ENCODE measurements around the gene FERMT2.

Gene FERMT2

GRCh38 chr14:52888839-52889838, 61.7 kb downstream of the FERMT2 start:
- H3K9ac ChIP-seq (ENCODE audit: low read depth, low read length, poor library complexity, severe bottlenecking): no peak overlapping the region
- no peaks in the 10 kb centered on the region for H4K20me1 ChIP-seq (ENCODE audit: insufficient read depth, low read length, poor library complexity, severe bottlenecking)
- peaks cover 13% of the 10 kb centered on the region for H3K4me1 ChIP-seq (ENCODE audit: insufficient read depth, low read length, poor library complexity, severe bottlenecking)
- no peak overlapping the region for H2AFZ ChIP-seq (ENCODE audit: low read length)
- H3K4me3 ChIP-seq (ENCODE audit: low read length, poor library complexity, severe bottlenecking): no peak overlapping the region
- no peaks in the 10 kb centered on the region for H3K36me3 ChIP-seq (ENCODE audit: insufficient read depth, low read length)
- H3K9me3 ChIP-seq (ENCODE audit: insufficient read depth, low read depth, low read length): no peaks in the 10 kb centered on the region
- H3K9me2 ChIP-seq (replicated peaks; ENCODE audit: low read depth, low read length): no peaks in the 10 kb centered on the region
- H3F3A ChIP-seq (ENCODE audit: low read depth): no peaks in the 10 kb centered on the region
- H3K27me3 ChIP-seq (ENCODE audit: insufficient read depth, low read length, poor library complexity, severe bottlenecking): no peaks in the 10 kb centered on the region
- H3K79me2 ChIP-seq (ENCODE audit: insufficient read depth, low read length): no peaks in the 10 kb centered on the region
- peak overlapping the region; percentile 49 for H3K4me2 ChIP-seq (ENCODE audit: low read depth, low read length, poor library complexity, severe bottlenecking)
- TF ChIP-seq CTCF (conservative IDR thresholded peaks at IDR 0.05; ENCODE audit: low read length) (no peak), EZH2phosphoT487 (IDR thresholded peaks at IDR 0.05; ENCODE audit: borderline replicate concordance) (no peak)

GRCh38 chr14:52888159-52888558, 62.7 kb downstream of the FERMT2 start:
- Histone ChIP-seq H3K9me3 (ENCODE audit: insufficient read depth, low read depth, low read length) (no peaks in the 10 kb centered on the region), H4K20me1 (ENCODE audit: insufficient read depth, low read length, poor library complexity, severe bottlenecking) (no peaks in the 10 kb centered on the region), H3K36me3 (ENCODE audit: insufficient read depth, low read length) (no peaks in the 10 kb centered on the region), H3K79me2 (ENCODE audit: insufficient read depth, low read length) (no peaks in the 10 kb centered on the region), H3K4me2 (ENCODE audit: low read depth, low read length, poor library complexity, severe bottlenecking) (peak overlapping the region; percentile 49), H3K9me2 (replicated peaks; ENCODE audit: low read depth, low read length) (no peaks in the 10 kb centered on the region), H3K4me1 (ENCODE audit: insufficient read depth, low read length, poor library complexity, severe bottlenecking) (peaks cover 11% of the 10 kb centered on the region), H2AFZ (ENCODE audit: low read length) (no peak overlapping the region), H3F3A (ENCODE audit: low read depth) (no peaks in the 10 kb centered on the region), H3K9ac (ENCODE audit: low read depth, low read length, poor library complexity, severe bottlenecking) (no peak overlapping the region), H3K27me3 (ENCODE audit: insufficient read depth, low read length, poor library complexity, severe bottlenecking) (no peaks in the 10 kb centered on the region), H3K4me3 (ENCODE audit: low read length, poor library complexity, severe bottlenecking) (peak overlapping the region; percentile 18)
- no peak for TF ChIP-seq EZH2phosphoT487 (IDR thresholded peaks at IDR 0.05; ENCODE audit: borderline replicate concordance)
- TF ChIP-seq CTCF (conservative IDR thresholded peaks at IDR 0.05; ENCODE audit: low read length): no peak

GRCh38 chr14:52885230-52885629, 65.6 kb downstream of the FERMT2 start:
- Histone ChIP-seq H3K9me2 (replicated peaks; ENCODE audit: low read depth, low read length) (no peaks in the 10 kb centered on the region), H3K36me3 (ENCODE audit: insufficient read depth, low read length) (no peaks in the 10 kb centered on the region), H4K20me1 (ENCODE audit: insufficient read depth, low read length, poor library complexity, severe bottlenecking) (no peaks in the 10 kb centered on the region), H2AFZ (ENCODE audit: low read length) (no peak overlapping the region), H3K9me3 (ENCODE audit: insufficient read depth, low read depth, low read length) (no peaks in the 10 kb centered on the region), H3K4me2 (ENCODE audit: low read depth, low read length, poor library complexity, severe bottlenecking) (no peak overlapping the region), H3K4me1 (ENCODE audit: insufficient read depth, low read length, poor library complexity, severe bottlenecking) (peaks cover 11% of the 10 kb centered on the region), H3K27me3 (ENCODE audit: insufficient read depth, low read length, poor library complexity, severe bottlenecking) (no peaks in the 10 kb centered on the region), H3K9ac (ENCODE audit: low read depth, low read length, poor library complexity, severe bottlenecking) (no peak overlapping the region), H3K79me2 (ENCODE audit: insufficient read depth, low read length) (no peaks in the 10 kb centered on the region), H3K4me3 (ENCODE audit: low read length, poor library complexity, severe bottlenecking) (no peak overlapping the region), H3F3A (ENCODE audit: low read depth) (no peaks in the 10 kb centered on the region)
- TF ChIP-seq CTCF (conservative IDR thresholded peaks at IDR 0.05; ENCODE audit: low read length) (no peak), EZH2phosphoT487 (IDR thresholded peaks at IDR 0.05; ENCODE audit: borderline replicate concordance) (no peak)
